Fibroblast of lung (primary cell): ENCODE data around the gene EFNB2. TPM values are rescaled to one million over a fixed set of nuclear protein-coding genes. Genes with fewer than 3 reads are reported as not detected.

Source experiments
- DNase-seq, 2 donors: peaks; one replicate each; pipeline versions ENCODE4 v3.0.0 to v3.0.0-alpha.2; 2010; ENCODE audit warnings: low read depth in 2 of 2
- H2AFZ ChIP-seq: 2 replicates; pipeline ENCODE4 v1.5.1; 2012; ENCODE audit warnings: low read length, control low read depth, inconsistent platforms
- H3K27ac ChIP-seq: 2 replicates; pipeline ENCODE4 v1.5.1; 2011; ENCODE audit warnings: low read length, control low read depth; ENCODE audit not compliant: insufficient read depth
- H3K27me3 ChIP-seq: 2 replicates; pipeline ENCODE4 v1.5.1; 2011; ENCODE audit warnings: mild to moderate bottlenecking, low read length; ENCODE audit not compliant: control insufficient read depth, insufficient read depth
- H3K36me3 ChIP-seq: 2 replicates; pipeline ENCODE4 v1.5.1; 2011; ENCODE audit warnings: low read length; ENCODE audit not compliant: control insufficient read depth, insufficient read depth
- H3K4me1 ChIP-seq: 2 replicates; pipeline ENCODE4 v1.5.1; 2011; ENCODE audit warnings: low read length; ENCODE audit not compliant: control insufficient read depth, insufficient read depth; ENCODE audit errors: extremely low read depth
- H3K4me2 ChIP-seq: 2 replicates; pipeline ENCODE4 v1.5.1; 2011; ENCODE audit warnings: low read length, control low read depth; ENCODE audit not compliant: insufficient read depth; ENCODE audit errors: extremely low read depth
- H3K4me3 ChIP-seq, 4 experiments: fragments of 200-600 bp in 1 of 4; sonication (generic) in 1 of 4; replicated peaks in 1 of 4; 2 replicates each; pipeline ENCODE4 v1.5.1; 2011 to 2016; ENCODE audit warnings: low read length in 4 of 4, low read depth in 3 of 4, mild to moderate bottlenecking in 3 of 4, control low read depth in 2 of 4, inconsistent platforms in 1 of 4, mixed read lengths in 1 of 4; ENCODE audit not compliant: insufficient read depth in 1 of 4; ENCODE audit errors: control extremely low read depth in 1 of 4
- H3K79me2 ChIP-seq: 2 replicates; pipeline ENCODE4 v1.5.1; 2012; ENCODE audit warnings: mild to moderate bottlenecking, low read length, inconsistent platforms; ENCODE audit not compliant: control insufficient read depth, insufficient read depth
- H3K9ac ChIP-seq: 2 replicates; pipeline ENCODE4 v1.5.1; 2011; ENCODE audit warnings: mild to moderate bottlenecking, low read length, control low read depth; ENCODE audit not compliant: insufficient read depth
- H3K9me3 ChIP-seq: 2 replicates; pipeline ENCODE4 v1.5.1; 2012; ENCODE audit warnings: low read depth, low read length; ENCODE audit not compliant: control insufficient read depth, insufficient read depth
- H4K20me1 ChIP-seq: 2 replicates; pipeline ENCODE4 v1.5.1; 2011; ENCODE audit warnings: low read length; ENCODE audit not compliant: control insufficient read depth, insufficient read depth; ENCODE audit errors: extremely low read depth
- CTCF ChIP-seq, 2 donors: IDR thresholded peaks in 1 of 2; conservative IDR thresholded peaks in 1 of 2; 1 replicate in 1 of 2; 2 replicates in 1 of 2; pipeline ENCODE4 v1.5.1; 2011 to 2012; ENCODE audit warnings: low read length in 2 of 2, control low read depth in 1 of 2, inconsistent platforms in 1 of 2, low read depth in 1 of 2, mild to moderate bottlenecking in 1 of 2
- EZH2 ChIP-seq: IDR thresholded peaks from 2 replicates; pipeline ENCODE4 v1.5.1; 2012; ENCODE audit warnings: low read length, control low read depth, mild to moderate bottlenecking; ENCODE audit errors: missing control alignments
- polyA plus RNA-seq, 2 donors: library from polyadenylated mRNA; depleted of rRNA in 1 of 2; stranded (reverse) in 1 of 2; unstranded in 1 of 2; fragments of >200 nt; gene quantifications; 2 replicates each; pipeline ENCODE4 v1.2.1, GENCODE V29; 2011 to 2012; ENCODE audit warnings: missing spikeins in 1 of 2
- total RNA-seq: library from RNA; depleted of rRNA; stranded (reverse); fragments of >200 nt; gene quantifications from 2 replicates; pipeline ENCODE4 v1.2.1, GENCODE V29; 2014

The EFNB2 gene
- total and polyA plus RNA-seq, 2 donors (not counting 1 experiment from before 2014, with no cell fraction given), result 13.5 to 20.0 TPM

- no peaks in the 10 kb centered on the region for H3K9me3 ChIP-seq
- H3K4me3 ChIP-seq, result no peak overlapping the region
- peaks cover 6% of the 10 kb centered on the region for H3K4me1 ChIP-seq
- no peak for TF ChIP-seq EZH2
- no peak for TF ChIP-seq CTCF (conservative IDR thresholded peaks at IDR 0.05 in 1 of 2, IDR thresholded peaks at IDR 0.05 in 1 of 2; ENCODE audit: low read depth in 1 of 2, low read length in 2 of 2)
- no peak overlapping the region for H3K9ac ChIP-seq
- DNase-seq, result peak; percentile 50 to 64
- no peaks in the 10 kb centered on the region for H4K20me1 ChIP-seq
- H2AFZ ChIP-seq, result no peak overlapping the region
- no peak overlapping the region for H3K4me2 ChIP-seq
- no peak overlapping the region for H3K27ac ChIP-seq
- peaks cover 85% of the 10 kb centered on the region for H3K79me2 ChIP-seq
- H3K27me3 ChIP-seq, result no peaks in the 10 kb centered on the region
- H3K36me3 ChIP-seq, result peaks cover 5% of the 10 kb centered on the region
Measured at GRCh38 chr13:106555631-106556328, 20.3 kb upstream of the EFNB2 start.

- H4K20me1 ChIP-seq, result no peaks in the 10 kb centered on the region
- H3K27me3 ChIP-seq, result no peaks in the 10 kb centered on the region
- no peaks in the 10 kb centered on the region for H3K9me3 ChIP-seq
- TF ChIP-seq CTCF (conservative IDR thresholded peaks at IDR 0.05 in 1 of 2, IDR thresholded peaks at IDR 0.05 in 1 of 2; ENCODE audit: low read depth in 1 of 2, low read length in 2 of 2) (no peak), EZH2 (no peak)
- no peak overlapping the region for H2AFZ ChIP-seq
- H3K79me2 ChIP-seq, result peaks cover 87% of the 10 kb centered on the region
- no peak for DNase-seq
- H3K4me1 ChIP-seq, result peaks cover 4% of the 10 kb centered on the region
- H3K9ac ChIP-seq, result no peak overlapping the region
- no peak overlapping the region for H3K27ac ChIP-seq
- no peak overlapping the region for H3K4me3 ChIP-seq
- H3K4me2 ChIP-seq, result no peak overlapping the region
- H3K36me3 ChIP-seq, result peaks cover 4% of the 10 kb centered on the region
Measured at GRCh38 chr13:106551751-106552150, 16.3 kb upstream of the EFNB2 start.

GRCh38 chr13:106551350-106551749 is 15.9 kb upstream of the EFNB2 start:
- H3K27me3 ChIP-seq, result no peaks in the 10 kb centered on the region
- H3K36me3 ChIP-seq, result peaks cover 4% of the 10 kb centered on the region
- peaks cover 4% of the 10 kb centered on the region for H3K4me1 ChIP-seq
- no peak overlapping the region for H3K9ac ChIP-seq
- H2AFZ ChIP-seq, result no peak overlapping the region
- no peak for DNase-seq
- H3K27ac ChIP-seq, result no peak overlapping the region
- H3K4me3 ChIP-seq, result no peak overlapping the region
- H3K4me2 ChIP-seq, result no peak overlapping the region
- H3K9me3 ChIP-seq, result no peaks in the 10 kb centered on the region
- H3K79me2 ChIP-seq, result peaks cover 91% of the 10 kb centered on the region
- TF ChIP-seq EZH2, result no peak
- TF ChIP-seq CTCF (conservative IDR thresholded peaks at IDR 0.05 in 1 of 2, IDR thresholded peaks at IDR 0.05 in 1 of 2; ENCODE audit: low read depth in 1 of 2, low read length in 2 of 2), result no peak
- H4K20me1 ChIP-seq, result no peaks in the 10 kb centered on the region
